T-helper 1 cell treated with Interleukin-12 subunit alpha and Interleukin-12 subunit beta and Interleukin-4 antibody, amounts not matched to agents 30 ng/mL and 1 ng/mL, for 36 hours (primary cell): ENCODE data around the gene SGF29. TPM values are rescaled to one million over a fixed set of nuclear protein-coding genes. Genes with fewer than 3 reads are reported as not detected.
"Not testable (repeated sequence)": the region's sequence is repeated elsewhere in the genome, so short reads cannot be mapped to it uniquely, and the experiment has no call there.

Source experiments
- intact Hi-C: fragments of 100-400 bp; cut with micrococcal nuclease; formaldehyde crosslinking; loops from one replicate; pipeline ENCODE4 v1.15.1; 2024
- total RNA-seq: library from RNA; stranded (reverse); gene quantifications from 2 replicates; pipeline ENCODE4 v1.2.3, GENCODE V29; 2022

The SGF29 gene
- total RNA-seq, result 36.3 and 36.5 TPM in 2 replicates

DNA sequence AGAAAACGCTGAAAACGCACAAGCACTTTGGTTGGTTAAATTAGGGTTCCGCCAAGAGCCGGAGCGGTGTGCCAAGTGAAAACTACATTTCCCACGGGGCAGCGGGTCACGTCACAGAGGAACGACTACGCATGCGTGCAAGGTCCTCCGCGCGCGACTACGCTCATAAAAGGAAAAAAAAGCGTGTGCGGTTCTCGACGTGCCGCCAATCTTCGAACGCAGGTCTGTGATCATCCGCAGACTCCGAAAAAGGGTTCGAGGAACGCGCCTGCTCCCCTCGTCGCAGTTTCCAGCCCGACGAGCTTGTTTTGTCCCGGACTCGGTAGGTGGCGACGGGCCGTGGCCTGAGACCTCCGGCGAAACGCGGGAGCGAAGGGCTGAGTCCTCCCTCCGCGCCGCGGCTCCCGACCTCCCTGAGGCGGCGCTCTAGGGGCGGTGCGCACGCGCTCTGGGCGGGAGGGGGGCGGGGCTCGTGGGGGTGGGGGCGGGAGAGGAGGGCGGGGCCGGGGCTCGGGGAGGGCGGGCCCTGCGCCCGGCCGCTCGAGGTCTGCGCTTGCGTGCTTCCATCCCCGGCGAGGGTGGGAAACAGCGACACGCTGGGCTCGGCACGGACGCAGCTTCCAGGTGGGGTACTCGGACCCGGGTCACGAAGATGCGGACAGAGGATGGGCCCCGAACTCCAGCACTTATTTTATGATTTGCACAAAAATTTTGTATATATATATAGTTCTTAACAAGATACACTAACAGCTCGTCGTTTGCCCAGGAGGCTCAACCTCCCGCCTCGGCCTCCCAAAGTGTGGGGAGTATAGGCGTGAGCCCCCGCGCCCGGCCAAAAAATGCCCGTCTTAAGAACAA, at the start of gene SGF29:
Gene SGF29 (plus strand): TSS at position 145 of the 858 bp plus-strand sequence. CDS start 27,150 bp downstream, outside the sequence.
- intact Hi-C loops, result loop anchor here (1.0 to 10.0 kb wide), 4 partner anchors 62 to 381 kb away; partner anchors contain the start of genes CD19 and CLN3

DNA sequence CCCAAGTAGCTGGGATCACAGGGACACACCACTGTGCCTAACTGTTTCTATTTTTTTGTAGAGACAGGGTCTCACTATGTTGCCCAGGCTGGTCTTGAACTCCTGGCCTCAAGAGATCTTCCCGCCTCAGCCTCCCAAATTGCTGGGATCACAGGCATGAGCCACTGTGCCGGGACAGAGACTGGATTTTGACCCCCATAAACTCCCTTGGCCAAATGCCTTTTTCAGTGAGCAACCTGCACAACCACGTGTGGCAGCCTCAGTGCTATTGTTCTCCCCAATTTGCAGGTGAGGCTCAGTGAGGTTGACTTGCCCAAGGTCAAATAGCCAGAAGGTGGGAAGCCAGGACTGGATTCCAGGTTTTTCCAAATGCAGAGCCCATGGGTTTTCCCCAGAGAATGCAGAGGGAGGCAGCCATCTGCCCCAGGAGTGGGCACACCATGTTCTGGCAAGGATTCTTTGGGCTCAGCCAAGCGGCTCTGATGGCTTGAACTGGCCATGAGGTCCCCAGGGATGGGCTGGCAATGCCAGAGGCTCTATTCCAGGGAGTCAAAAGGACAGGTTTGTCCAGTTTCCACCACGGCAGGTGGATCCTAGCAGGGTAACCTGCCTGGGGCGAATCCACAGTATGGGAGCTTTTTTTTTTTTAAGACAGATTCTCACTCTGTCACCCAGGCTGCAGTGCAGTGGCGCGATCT, 48.9 kb upstream of the SGF29 start:
- intact Hi-C loops, result no loop called here

DNA sequence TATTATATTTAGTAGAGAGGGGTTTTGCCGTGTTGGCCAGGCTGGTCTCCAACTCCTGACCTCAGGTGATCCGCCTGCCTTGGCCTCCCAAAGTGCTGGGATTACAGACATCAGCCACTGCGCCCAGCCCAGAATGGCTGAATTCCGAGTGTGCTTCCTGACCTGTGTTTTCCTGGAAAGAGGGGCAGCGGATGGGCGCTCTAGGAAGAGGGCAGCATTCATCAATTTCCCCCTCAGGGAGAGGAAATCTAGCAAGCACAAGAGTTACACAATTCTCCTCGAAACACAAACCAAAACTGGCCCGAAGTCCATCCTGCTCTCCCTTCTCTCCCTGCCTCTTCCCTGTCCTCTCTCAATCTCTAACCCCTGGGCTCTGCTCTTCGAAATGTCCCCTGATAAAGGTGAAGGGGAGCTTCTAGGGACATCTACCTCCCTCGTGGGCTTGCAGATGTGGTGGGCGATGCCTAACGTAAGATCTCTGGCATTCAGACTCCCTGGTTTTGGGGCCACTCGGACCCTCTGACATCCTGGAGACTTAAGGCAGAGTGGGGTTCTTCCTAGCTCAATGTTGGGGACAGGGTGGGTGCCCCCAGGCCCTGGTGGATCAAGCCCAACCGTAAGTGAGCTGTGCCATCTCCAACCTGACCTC, 48.1 kb upstream of the SGF29 start:
- intact Hi-C loops, result no loop called here

DNA sequence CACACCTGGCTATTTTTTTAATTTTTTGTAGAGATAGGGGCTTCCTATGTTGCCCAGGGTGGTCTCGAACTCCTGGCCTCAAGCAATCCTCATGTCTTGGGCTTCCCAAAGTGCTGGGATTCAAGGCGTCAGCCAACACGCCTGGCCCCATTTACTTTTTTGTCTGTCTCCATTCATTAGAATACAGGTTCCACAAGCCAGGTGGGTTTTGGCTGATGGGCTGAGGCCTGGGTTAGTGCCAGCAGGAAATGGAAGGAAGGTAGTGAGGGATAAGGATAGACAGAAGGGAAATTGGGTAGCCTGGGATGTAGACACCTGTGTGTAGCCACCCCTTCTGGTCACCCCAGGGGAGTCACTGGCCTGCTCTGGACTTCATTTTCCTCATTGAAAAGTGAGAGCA, 42.7 kb upstream of the SGF29 start:
- intact Hi-C loops, result no loop called here

DNA sequence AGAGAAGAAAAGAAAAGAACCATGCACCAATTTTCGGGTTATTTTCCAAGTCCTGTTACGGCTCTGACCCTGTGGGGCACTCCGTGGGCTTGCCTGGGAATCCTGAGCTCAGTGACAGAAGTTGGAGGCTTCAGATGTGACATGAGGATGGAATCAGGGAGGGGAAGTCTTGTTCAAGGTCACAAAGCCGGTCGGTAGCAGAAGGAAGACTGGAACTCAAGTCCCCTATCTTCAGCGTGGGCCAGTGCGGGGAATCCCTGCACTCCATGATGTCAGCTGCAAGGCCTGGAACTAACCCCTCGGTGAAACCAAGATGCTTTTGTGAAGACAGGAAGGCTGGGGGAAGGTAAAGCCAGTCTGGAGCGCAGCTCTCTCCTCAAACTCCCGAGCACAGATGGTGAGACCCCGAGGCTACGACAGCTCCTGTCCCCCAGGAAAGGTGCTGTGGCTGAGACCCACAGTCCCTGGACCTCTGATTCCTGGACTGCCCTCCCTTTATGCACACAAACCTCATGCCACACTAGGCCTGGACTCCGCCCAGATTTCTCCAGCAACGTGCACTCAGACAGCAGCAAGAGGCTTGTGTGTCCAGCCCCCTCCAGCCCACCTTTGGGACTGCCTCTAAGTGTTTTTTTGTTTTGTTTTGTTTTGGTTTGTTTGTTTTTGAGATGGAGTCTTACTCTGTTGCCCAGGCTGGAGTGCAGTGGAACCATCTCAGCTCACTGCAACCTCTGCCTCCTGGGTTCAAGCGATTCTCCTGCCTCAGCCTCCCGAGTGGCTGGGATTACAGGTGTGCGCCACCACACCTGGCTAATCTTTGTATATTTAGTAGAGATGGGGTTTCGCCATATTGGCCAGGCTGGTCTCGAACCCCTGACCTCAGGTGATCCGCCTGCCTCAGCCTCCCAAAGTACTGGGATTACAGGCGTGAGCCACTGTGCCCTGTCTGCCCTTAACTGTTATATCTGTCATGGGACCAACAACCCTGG, 41.6 kb upstream of the SGF29 start:
- intact Hi-C loops, result no loop called here

DNA sequence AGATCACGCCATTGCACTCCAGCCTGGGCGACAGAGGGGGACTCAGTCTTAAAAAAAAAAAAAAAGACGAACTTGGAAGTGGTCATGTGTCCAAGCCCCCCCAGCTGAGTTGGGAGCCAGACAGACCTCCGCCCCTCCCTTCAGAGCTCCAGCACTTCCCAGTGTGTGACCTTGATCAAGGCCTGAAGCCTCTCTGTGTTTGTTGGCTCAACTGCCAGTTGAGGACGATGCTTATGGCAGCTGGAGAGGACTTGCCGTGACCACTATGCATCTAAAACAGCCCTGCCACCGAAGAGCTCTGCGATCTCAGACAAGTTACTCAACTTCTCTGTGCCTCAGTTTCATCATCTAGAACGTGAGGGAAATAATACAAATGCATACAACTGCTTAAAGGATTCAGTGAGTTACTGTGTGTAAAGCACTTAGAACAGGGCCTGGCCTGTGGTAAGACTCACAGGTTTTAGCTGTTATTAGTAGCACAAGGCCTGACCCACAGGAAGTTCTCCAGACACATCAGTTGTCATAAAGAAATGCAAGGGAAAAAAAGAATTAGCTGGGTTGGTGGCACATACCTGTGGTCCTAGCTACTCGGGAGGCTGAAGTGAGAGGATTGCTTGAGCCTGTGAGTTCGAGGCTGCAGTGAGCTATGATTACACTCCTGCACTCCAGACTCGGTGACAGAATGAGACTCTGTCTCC, 40.1 kb upstream of the SGF29 start:
- intact Hi-C loops, result no loop called here

DNA sequence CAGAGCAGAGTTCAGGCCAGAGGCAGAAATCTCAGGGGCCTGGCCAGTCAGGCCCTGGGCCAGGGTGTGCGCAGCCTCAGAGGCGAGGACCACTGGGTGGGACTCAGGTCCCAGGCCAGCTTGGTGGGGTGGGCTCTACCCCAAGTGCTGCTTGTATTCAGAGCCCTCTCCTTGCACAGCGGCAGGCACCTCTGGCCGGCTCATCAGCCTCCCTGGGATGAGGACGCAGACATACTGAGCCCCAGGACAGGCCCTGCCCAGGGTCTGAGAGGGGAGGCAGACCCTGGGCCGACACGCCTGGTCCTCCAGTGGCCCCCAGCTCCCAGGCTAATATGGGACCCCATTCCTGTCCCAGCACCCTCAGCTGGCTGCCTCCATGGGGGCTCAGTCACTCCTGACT, 39.5 kb upstream of the SGF29 start:
- intact Hi-C loops, result no loop called here

DNA sequence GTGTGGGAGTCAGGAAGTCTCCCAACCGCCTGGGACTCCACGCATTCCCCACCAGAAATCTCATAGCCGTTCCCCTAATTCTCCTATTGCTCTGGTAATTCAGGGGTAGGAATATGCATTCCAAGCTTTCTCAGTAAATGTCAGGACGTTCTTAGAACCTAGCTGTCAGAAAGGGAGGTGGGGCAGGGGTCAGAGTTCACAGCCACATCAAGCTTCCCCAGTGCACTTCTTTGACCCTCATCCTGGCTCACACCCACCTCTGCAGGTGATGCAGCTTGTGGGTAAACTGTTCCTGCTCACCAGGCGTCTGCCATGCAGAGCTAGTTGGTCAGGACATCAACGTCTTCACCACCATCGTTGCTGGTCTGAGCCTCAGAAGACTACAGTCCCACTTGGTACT, 33.0 kb upstream of the SGF29 start:
- intact Hi-C loops, result no loop called here

DNA sequence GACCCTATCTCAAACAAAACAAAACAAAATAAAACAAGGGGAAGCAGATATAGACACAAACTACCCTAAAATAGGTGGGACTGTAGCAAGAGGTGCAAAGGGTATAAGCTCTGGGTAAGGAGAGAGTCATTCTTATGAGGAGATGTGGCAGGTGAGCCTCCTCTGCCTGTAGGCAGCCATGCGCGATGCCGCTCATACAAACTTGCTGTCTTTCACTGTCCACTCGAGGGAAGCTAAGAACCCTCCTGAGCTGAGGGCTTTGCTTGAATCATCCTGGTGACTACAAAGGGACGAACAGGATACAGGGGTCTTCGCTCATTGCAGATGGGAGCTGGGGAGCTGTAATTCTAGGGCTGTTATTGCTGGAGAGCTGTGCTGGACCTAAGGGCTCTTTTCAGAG, 32.3 kb upstream of the SGF29 start:
- intact Hi-C loops, result no loop called here

DNA sequence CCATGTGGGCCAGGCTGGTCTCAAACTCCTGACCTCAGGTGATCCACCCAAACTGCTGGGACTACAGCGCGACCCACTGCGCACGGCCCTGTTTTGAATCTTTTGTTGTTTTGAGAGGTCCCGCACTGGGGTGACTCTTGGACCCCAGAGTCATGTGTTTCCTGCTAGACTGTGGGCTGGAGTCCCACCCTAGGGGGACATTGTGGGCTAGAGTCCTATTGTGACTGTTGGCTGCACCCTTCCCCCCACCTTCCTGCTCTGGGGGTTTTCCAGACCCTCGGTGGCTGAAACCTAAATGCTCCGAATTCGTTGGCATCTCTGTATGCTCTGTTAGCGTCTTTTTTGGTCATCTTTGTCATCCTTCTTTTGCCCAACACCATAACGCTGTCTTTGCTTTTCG, 30.9 kb upstream of the SGF29 start:
- intact Hi-C loops, result no loop called here

DNA sequence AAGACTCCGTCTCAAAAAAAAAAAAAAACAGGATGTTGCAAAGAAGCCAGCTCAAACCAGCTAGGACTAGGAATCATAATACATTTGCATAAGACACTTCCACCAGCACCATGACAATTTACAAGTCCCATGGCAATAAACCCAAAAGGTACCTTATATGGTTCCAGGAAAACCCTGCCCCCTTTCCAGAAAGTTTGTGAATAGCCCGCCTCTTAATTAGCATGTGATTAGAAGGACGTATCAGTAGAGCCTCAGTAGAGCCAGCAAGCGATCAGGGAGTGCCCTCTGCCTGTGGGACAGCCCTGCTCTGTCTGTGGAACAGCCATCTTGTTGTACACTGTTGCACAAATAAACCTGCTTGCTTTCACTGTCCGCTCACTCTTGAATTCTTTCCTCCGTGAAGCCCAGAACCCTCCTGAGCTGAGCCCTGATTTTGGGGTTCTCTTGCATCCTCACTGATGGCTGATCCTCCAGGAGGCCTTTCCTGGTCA, 29.0 kb upstream of the SGF29 start:
- intact Hi-C loops, result no loop called here

DNA sequence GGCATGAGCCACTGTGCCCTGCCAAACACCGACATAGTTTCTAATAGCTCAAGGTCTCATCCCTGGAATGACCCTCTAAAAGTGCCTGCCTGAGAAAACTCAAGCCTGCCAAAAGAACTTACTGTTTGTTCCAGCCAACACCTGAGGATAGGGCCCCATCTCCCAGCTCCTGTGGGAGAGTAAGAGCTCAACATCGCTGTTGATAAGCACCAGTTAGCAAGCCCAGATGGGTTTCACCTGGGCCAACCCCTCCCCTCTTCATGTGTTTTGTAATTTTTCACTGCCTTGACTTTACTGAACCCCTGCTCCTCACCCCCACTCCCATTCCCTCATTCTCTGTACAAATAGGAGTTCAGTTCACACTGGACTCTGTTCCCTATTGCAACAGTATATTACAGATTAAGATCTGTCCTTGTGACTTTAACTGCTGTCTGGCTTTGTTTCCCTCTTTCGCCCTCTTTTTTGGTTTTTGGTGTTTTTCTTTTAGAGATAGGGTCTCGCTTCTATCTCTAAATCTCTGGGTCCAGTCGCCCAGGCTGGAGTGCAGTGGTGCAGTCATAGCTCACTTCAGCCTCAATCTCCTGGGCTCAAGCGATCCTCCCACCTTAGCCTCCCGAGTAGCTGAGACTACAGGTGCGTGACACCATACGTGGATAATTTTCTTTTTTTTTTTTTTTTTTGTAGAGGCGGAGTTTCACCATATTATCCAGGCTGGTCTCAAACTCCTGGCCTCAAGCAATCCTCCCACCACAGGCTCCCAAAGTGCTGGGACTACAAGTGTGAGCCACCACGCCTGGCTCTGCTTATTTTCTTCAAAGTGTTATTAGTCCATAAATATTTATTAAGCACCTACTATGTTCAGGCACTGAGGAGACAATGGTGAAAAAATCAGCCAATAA, 27.3 kb upstream of the SGF29 start:
- intact Hi-C loops, result no loop called here

DNA sequence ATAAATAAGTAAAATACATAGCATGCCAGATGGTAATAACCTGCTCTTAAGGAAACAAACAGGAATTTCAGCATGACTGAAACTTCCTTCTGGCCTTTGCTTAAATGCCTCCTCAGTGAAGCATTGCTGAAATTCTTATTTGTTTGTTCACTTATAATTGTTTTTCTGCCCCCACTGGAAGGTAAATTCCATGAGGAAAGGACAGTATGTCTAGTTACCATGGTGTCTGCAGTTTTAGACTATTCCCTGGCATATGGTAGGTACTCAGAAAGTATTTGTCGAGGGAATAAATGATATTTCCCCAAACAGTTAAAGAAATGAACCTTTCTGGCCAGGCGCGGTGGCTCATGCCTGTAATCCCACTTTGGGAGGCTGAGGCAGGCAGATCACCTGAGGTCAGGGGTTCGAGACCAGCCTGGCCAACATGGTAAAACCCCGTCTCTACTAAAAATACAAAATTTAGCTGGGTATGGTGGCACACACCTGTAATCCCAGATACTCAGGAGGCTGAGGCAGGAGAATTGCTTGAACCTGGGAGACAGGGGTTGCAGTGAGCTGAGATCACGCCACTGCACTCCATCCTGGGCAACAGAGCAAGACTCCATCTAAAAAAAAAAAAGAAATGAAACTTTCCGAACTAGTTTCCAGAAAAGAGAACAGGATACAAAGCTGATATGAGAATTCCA, 26.5 kb upstream of the SGF29 start:
- intact Hi-C loops, result not testable (repeated sequence)

DNA sequence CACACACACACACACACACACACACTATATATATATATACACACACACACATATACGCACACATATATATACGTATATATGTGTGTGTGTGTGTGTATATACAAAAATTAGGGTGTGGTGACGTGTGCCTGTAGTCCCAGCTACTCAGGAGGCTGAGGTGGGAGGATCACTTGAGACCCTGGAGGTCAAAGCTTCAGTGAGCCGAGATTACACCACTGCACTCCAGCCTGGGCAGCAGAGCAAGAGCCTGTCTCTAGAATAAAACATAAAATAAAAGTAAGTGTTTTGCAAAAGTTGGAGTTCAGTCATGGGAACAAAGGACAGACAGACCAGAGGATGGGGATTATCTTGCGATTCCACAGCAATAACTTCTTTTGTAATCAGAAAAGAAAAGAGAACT, 25.7 kb upstream of the SGF29 start:
- intact Hi-C loops, result no loop called here

DNA sequence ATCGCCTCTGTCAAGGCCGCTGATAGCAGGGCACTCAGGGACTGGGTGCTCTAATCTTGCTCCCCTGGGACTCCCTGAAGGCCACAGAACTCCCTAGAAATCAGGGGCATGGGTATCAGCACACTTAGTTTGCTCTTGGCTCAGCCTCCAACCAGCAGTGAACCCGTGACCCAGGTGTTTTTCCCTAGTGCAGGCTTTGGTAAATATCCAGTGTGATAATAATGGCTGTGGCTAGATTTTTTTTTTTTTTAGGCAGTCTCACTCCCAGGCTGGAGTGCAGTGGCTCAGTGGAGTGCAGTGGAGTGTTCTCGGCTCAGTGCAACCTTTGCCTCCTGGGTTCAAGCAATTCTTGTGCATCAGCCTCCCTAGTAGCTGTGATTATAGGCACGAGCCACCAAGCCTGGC, 25.3 kb upstream of the SGF29 start:
- intact Hi-C loops, result no loop called here

DNA sequence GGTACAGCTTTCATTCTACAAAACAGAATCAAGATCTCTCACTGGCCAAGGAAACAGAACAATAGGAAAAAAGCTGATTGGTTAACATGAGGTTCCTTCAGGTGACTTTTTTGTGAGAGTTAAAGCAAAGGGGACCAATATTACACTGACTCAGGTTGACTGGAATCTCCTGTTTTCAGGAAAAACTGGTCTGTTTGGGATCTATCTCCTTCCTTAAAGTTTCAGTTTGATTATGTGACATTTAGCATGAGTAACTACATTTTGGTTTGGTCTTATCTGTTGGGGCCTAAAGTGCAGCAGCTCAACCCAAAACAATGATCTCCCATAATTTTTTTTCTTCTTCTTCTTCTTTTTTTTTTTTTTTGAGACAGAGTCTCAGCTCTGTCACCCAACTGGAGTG, 24.6 kb upstream of the SGF29 start:
- intact Hi-C loops, result no loop called here

DNA sequence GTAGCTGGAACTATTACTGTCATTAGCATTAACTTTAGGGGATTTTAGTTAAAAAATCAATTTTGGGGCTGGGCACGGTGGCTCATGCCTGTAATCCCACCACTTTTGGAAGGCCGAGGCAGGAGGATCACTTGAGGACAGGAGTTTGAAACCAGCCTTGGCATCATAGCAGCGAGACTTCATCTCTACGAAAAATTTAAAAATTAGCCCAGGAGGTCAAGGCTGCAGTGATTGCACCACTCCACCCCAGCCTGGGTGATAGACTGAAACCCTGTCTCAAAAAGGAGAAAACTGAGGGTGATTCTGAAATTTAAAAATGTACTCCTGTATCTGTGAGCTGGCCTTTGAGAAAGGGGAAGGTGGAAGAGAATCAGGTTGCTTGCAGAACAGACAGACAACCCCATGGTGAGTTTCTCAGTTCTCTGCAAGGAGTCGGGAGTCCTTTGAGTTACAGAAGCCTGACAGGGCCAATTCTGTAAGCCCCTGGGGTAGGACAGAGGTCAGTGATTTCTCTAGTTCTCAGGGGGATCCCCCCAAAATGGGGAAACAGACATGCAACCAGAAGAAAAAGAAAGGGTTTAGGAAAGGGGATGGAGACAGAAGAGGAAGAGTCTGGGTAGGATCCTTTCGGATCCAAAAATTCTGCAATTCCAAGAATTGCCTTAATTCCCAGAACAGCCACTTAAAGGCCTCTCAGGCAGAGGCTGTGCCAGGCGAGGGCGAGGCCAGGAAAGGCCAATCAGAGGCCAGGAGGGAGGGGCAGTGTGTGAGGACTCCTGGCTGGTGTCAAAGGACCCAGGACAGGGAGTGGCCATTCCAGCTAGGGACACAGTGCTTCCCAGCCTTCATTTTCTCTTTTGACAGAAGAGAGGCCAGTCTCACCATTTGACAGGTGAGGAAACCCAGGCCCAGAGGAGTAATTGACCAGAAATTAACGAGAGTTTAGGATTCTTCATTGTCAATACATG, 21.7 kb upstream of the SGF29 start:
- intact Hi-C loops, result no loop called here
